Stimulated activated CD8-positive, alpha-beta memory T cell treated with anti-CD3 and anti-CD28 coated beads, Interleukin-2, amount 100 ng/mL, for 48 hours (primary cell): ENCODE results near the gene AGBL4.

Source experiments
- DNase-seq, 2 donors: peaks; one replicate each; pipeline ENCODE4 v3.0.0-alpha.2; 2020; ENCODE audit warnings: low read depth in 2 of 2

AGBL4 gene

DNA sequence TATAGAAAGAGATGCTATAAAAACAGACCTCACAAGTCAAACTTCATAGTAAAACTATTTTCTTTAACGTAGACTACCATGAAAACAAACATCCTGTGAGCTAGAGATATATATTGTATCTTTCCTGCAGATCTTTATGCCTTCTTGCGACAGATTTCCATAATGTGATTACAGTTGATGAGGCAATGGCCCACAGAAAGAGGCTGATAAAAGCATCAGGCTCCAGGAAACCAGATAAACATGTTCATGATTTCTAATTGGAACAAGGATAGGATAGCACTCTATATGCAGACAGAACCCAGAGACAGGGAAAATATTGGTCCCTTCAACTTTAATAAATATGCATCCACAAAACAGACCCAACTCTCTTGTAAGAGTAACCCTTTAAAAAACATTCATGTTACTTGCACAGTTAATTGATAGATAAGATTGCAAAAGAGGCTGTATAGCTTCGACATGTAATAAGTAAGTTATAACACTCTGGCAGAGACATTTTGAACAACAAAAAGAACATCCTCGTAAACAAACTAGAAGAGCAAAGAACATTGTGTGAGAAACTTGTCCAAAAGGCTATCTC lies 329.4 kb downstream of the AGBL4 start:
- DNase-seq: no peak

DNA sequence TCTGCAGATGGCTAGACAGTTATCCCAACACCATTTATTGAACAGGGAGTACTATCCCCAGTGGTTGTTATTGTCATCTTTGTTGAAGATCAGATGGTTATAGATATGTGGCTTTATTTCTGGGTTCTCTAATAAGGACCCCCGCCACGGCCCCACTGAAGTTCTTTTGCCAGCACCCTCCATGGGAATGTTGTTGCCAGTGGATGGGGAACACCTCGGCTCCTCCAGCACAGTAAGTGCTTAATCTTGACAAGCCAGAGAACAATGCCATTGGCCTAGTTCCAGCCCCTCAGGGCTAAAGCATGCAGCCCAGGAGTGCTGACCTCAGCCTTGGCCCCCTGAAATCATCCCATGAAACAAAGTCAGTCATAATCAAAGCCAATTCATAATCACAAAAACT lies 337.6 kb downstream of the AGBL4 start:
- DNase-seq: no peak

DNA sequence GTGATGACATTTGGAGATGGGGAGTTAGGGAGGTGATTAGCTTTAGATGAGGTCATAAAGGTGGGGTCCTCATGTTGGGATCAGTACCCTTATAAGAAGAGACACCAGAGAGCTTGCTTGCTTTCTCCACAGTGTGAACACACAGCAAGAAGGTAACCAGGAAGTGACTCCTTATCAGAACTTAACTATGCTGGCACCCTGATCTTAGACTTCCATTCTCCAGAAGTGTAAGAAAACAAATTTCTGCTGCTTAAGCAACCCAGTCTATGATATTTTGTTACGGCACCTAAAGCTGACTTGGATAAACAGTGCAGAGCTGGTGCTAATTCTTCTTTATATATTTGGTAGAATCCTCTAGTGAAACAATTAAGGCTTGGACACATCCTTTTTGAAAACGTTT lies 346.0 kb downstream of the AGBL4 start:
- no peak for DNase-seq

GRCh38 chr1:49651136-49651535 lies 372.6 kb downstream of the AGBL4 start:
- no peak for DNase-seq

- no peak for DNase-seq
Observed at GRCh38 chr1:49630156-49630555, 393.6 kb downstream of the AGBL4 start.

GRCh38 chr1:49627781-49628180 lies 396.0 kb downstream of the AGBL4 start:
- DNase-seq: no peak

DNA sequence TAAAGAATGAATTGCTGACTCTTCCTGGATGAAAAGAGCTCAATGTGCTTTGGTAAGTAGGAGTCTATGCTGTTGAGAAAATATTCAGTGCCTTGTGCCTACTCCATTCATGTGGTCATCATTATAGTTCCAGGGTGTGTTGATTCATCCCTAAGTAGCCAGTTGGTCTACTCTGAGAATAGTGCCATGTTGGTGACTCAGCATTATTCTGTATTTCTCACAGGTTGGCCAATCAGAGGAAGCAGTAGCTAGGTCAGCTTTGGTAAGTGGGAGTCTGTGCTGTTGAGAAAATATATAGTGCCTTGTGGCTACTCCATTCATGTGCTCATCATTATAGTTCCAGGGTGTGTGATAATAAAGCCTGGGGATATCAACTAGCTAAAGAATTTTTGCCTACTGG lies 397.3 kb downstream of the AGBL4 start:
- no peak for DNase-seq

DNA sequence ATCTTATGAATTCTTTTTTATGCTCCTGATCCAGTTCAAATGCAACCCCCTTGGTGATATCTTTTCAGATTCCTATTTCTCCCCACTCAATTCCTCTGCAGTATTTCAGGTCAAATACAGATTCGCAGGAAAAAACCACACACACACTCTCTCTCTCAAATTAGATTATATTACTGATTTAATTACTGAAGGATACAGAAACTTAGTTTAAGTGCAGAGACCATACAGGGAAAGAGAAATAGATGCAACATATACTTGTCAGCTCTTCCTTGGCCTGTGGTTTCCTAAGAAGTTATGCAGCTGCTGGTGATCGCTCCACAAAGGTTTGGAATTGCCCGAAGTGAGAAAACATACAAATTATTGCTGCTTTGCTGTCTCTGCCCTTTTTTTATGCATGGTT lies 400.9 kb downstream of the AGBL4 start:
- DNase-seq: no peak

DNA sequence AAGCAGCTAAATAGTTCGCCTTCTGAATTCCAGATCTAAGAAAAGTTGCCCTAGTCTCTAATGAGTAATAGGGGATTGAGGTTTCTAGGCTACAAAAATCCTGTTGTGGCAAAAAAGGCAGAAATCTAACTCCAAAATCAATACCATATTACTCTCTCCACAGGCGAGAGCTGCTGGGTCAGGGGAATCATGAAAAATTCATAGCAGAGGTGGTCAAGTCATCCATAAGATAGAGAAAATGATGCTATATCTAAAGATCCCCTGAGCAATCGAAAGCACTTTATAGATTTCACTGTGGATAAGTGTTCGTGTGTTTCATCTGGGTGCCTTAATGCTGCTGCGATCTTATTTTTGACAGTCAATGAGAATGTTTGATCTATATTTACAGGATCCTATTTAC lies 417.7 kb downstream of the AGBL4 start:
- no peak for DNase-seq

DNA sequence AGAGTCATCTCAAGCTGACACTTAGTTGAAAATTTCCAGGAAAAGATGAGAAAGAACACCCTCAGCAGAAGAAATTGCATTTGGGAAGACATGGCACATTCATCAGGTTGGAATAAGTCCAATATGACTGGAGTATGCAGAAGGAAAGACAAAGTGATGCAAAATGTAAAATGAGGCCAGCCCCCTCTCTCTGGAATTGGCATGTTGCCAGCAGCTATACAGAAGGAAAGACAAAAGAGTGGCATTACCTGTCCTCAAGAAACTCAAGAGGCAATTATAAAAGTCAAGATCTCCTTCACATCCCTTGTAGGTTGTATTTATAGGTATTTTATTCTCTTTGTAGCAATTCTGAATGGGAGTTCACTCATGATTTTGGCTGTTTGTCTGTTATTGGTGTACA lies 426.3 kb downstream of the AGBL4 start:
- no peak for DNase-seq

GRCh38 chr1:49576327-49576901 lies 447.3 kb downstream of the AGBL4 start:
- DNase-seq: no peak

DNA sequence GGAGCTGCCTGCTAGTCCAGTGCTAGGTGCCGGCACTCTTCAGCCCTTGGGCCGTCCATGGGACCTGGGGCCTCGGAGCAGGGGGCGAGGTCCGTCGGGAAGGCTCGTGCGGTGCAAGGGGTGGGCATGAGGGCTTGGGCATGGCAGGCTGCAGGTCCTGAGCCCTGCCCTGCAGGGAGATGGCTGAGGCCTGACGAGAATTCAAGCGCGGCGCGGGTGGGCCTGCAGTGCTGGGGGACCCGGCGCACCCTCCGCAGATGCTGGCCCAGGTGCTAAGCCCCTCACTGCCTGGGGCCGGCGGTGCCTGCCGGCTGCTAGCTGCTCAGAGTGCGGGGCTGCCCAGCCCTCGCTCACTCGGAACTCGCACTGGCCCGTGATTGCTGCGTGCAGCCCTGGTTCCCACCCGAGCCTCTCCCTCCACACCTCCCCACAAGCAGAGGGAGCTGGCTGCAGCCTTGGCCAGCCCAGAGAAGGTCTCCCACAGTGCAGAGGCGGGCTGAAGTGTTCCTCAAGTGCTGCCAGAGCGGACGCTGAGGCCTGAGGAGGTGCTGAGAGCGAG lies 467.0 kb downstream of the AGBL4 start:
- DNase-seq: no peak

GRCh38 chr1:49552101-49552500 lies 471.7 kb downstream of the AGBL4 start:
- no peak for DNase-seq

GRCh38 chr1:49544615-49545014 lies 479.1 kb downstream of the AGBL4 start:
- DNase-seq: no peak

DNA sequence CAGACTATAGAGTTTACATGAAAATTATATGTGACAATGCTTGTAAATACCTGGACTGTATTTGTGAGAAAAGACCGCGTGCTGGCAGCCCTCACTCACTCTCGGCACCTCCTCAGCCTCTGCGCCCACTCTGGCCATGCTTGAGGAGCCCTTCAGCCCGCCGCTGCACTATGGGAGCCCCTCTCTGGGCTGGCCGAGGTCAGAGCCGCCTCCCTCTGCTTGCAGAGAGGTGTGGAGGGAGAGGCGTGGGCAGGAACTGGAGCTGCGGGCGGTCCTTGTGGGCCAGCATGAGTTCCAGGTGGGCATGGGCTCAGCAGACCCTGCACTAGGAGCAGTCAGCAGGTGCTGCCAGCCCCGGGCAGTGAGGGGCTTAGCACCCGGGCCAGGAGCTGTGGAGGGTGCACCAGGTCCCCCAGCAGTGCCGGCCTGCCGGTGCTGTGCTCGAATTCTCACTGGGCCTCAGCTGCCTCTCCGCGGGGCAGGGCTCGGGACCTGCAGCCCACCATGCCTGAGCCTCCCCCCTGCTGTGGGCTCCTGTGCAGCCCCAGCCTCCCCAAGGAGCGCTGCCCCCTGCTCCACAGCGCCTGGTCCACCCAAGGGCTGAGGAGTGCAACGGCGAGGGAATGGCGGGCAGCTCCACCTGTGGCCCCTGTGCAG lies 482.5 kb downstream of the AGBL4 start:
- DNase-seq: no peak

- no peak for DNase-seq
Observed at GRCh38 chr1:49527606-49528305, 496.0 kb downstream of the AGBL4 start.

- no peak for DNase-seq
Observed at GRCh38 chr1:49526672-49527071, 497.1 kb downstream of the AGBL4 start.

DNA sequence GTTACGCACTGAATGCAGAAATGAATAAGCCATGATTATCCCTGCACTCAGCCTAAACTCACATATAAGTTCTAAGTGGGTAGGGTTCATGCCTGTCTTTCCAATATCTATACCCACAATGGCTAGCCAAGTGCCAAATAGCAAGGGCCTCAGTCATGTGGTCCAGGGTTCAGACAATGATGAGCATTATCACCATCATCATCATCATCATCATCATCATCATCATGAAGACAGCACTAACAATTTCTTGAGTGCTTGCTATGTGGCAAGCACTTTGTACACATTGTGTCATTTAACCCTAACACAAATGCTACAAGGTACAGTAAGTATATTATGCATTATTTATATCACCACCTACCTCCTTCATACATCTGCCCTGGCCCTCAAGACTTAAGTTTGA lies 500.0 kb downstream of the AGBL4 start:
- DNase-seq: no peak

DNA sequence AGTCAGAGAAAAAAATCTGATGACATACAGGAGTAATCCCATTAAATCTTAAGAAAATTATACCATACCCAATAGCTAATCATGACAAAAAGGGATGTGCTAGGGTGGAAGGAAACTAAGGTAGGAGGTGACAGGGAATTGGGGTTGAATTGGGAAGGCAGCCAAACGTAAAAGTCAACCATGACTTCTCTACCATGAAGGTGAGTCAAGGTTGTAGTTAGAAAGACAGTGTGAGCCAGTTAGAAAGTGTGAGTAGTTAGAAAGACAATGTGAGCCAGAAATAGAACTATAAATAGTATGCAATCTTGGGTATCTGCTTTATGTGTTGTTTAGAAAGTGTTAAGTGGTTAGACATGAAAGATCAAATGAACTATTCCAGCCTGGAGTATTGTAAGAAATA lies 556.8 kb downstream of the AGBL4 start:
- DNase-seq: no peak

GRCh38 chr1:49465486-49466185 lies 558.1 kb downstream of the AGBL4 start:
- no peak for DNase-seq

- no peak for DNase-seq
Observed at GRCh38 chr1:49448200-49448599, 575.6 kb downstream of the AGBL4 start.

DNA sequence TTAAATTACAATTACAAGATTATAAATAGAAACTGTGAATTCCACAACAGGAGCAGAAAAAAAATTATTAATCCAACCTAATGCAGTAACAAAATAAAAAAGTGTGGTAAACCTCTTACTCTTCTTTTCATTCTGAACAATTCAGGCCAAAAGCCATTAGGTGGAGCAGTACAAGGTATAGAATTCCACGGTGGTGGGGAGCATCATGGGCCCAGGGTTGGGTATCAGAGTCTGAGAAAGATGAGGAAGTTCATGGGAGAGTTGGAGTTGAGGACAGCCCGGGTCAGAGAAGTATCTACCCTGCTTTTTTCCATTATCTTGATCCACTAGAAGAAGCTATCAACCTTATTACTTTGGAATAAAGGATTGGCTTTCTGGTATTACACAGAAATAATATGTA lies 586.9 kb downstream of the AGBL4 start:
- no peak for DNase-seq
